Endothelial cell of umbilical vein (primary cell): ENCODE measurements around the gene RBM20. TPM values are rescaled to one million over a fixed set of nuclear protein-coding genes. Genes with fewer than 3 reads are reported as not detected.
A peak's percentile ranks its signal among the peaks of the same experiment; 100 is the strongest.

ENCODE experiments used
- BruUV-seq: library from RNA; stranded (reverse); fragments of 400-500 nt; replicated peaks from 2 replicates; lab custom pipeline; 2021; lab: Mats Ljungman, UMichigan
- CTCF ChIA-PET: fragments of 300-600, 350-600 bp; sonication (Branson Sonifier 250); formaldehyde crosslinking; loops from one replicate; lab custom pipeline; 2021; ENCODE audit warnings: antibody characterized with exemption, inconsistent platforms; lab: Charles Lee
- POLR2A ChIA-PET: fragments of 300-600, 350-600 bp; sonication (Branson Sonifier 250); formaldehyde crosslinking; loops from one replicate; lab custom pipeline; 2021; ENCODE audit warnings: antibody characterized with exemption, inconsistent platforms; lab: Charles Lee
- DNase-seq: peaks from one replicate; pipeline ENCODE4 v3.0.0-alpha.2; 2011; ENCODE audit warnings: low read depth, low spot score
- FAIRE-seq: peaks from 2 replicates; lab custom pipeline; 2011; peaks lifted over from hg19 to GRCh38; lab: Jason Lieb, UNC
- H2AFZ ChIP-seq: 2 replicates; pipeline ENCODE4 v1.6.0; 2012; ENCODE audit warnings: low read depth, low read length, control low read depth, inconsistent platforms
- H3K27ac ChIP-seq: 2 replicates; pipeline ENCODE4 v1.5.1; 2011; ENCODE audit warnings: low read depth, mild to moderate bottlenecking, control low read depth, low read length, moderate library complexity; ENCODE audit not compliant: insufficient read depth
- H3K27me3 ChIP-seq, 2 experiments: 2 replicates each; pipeline versions ENCODE4 v1.6.0 to v1.6.1; 2011; ENCODE audit warnings: low read length in 2 of 2, mixed read lengths in 1 of 2; ENCODE audit not compliant: control insufficient read depth in 2 of 2, insufficient read depth in 2 of 2
- H3K36me3 ChIP-seq, 2 experiments: 2 replicates in 1 of 2; 3 replicates in 1 of 2; pipeline ENCODE4 v1.5.1; 2011; ENCODE audit warnings: low read length in 2 of 2, mild to moderate bottlenecking in 1 of 2, moderate library complexity in 1 of 2; ENCODE audit not compliant: control insufficient read depth in 2 of 2, insufficient read depth in 2 of 2; ENCODE audit errors: extremely low read depth in 1 of 2
- H3K4me1 ChIP-seq: 3 replicates; pipeline ENCODE4 v1.5.1; 2011; ENCODE audit warnings: mild to moderate bottlenecking, low read length; ENCODE audit not compliant: control insufficient read depth, insufficient read depth; ENCODE audit errors: extremely low read depth
- H3K4me2 ChIP-seq: 2 replicates; pipeline ENCODE4 v1.6.1; 2011; ENCODE audit warnings: low read length, control low read depth, mixed read lengths; ENCODE audit not compliant: insufficient read depth
- H3K4me3 ChIP-seq, 3 experiments: fragments of 200-600 bp in 1 of 3; sonication (generic), shearing (Covaris generic) in 1 of 3; replicated peaks in 1 of 3; 2 replicates each; pipeline ENCODE4 v1.5.1; 2011 to 2016; ENCODE audit warnings: control low read depth in 3 of 3, low read length in 3 of 3, mild to moderate bottlenecking in 2 of 3, inconsistent platforms in 1 of 3, low read depth in 1 of 3, moderate library complexity in 1 of 3; ENCODE audit not compliant: insufficient read depth in 1 of 3
- H3K79me2 ChIP-seq: 2 replicates; pipeline ENCODE4 v1.6.0; 2012; ENCODE audit warnings: low read length, inconsistent platforms; ENCODE audit not compliant: control insufficient read depth, insufficient read depth
- H3K9ac ChIP-seq: replicated peaks from 2 replicates; pipeline ENCODE3; 2011; ENCODE audit warnings: low read length, control low read depth; ENCODE audit not compliant: insufficient read depth; ENCODE audit errors: extremely low read depth
- H3K9me1 ChIP-seq: replicated peaks from 3 replicates; pipeline ENCODE4 v1.6.0; 2011; ENCODE audit warnings: mild to moderate bottlenecking, low read length; ENCODE audit not compliant: control insufficient read depth, insufficient read depth; ENCODE audit errors: extremely low read depth
- H3K9me3 ChIP-seq: replicated peaks from 2 replicates; pipeline ENCODE4 v1.5.1; 2012; ENCODE audit warnings: low read length, inconsistent platforms; ENCODE audit not compliant: control insufficient read depth, insufficient read depth
- H4K20me1 ChIP-seq: replicated peaks from 2 replicates; pipeline ENCODE3; 2011; ENCODE audit warnings: mild to moderate bottlenecking, low read length; ENCODE audit not compliant: control insufficient read depth, insufficient read depth; ENCODE audit errors: extremely low read depth
- CTCF ChIP-seq, 2 donors: IDR thresholded peaks; 1 replicate in 1 of 2; 2 replicates in 1 of 2; pipeline ENCODE4 v1.5.1; 2011; ENCODE audit warnings: low read length in 2 of 2, mild to moderate bottlenecking in 2 of 2, moderate library complexity in 2 of 2, control low read depth in 1 of 2, inconsistent platforms in 1 of 2, low read depth in 1 of 2; ENCODE audit not compliant: insufficient read depth in 1 of 2; ENCODE audit errors: extremely low read depth in 1 of 2
- FOS ChIP-seq: IDR thresholded peaks from 2 replicates; pipeline ENCODE4 v1.6.1; 2011; ENCODE audit warnings: mild to moderate bottlenecking, low read length, moderate library complexity, borderline replicate concordance; ENCODE audit not compliant: insufficient read depth
- GATA2 ChIP-seq: IDR thresholded peaks from 2 replicates; pipeline ENCODE4 v1.7.0; 2011; ENCODE audit warnings: low read depth, mild to moderate bottlenecking, moderate library complexity, mixed read lengths, low read length; ENCODE audit not compliant: insufficient read length, insufficient read depth
- MYC ChIP-seq: IDR thresholded peaks from one replicate; pipeline ENCODE4 v1.6.1; 2011; ENCODE audit warnings: mild to moderate bottlenecking, low read depth, low read length
- dilution Hi-C: fragments of 300-500 bp; cut with MboI; formaldehyde crosslinking; loops from one replicate; pipeline ENCODE4 v1.15.0; 2019; ENCODE audit warnings: low sequenced_read_pairs; ENCODE audit not compliant: extremely low pct_ligation_motif_present
- intact Hi-C: fragments of 100-400 bp; cut with micrococcal nuclease; formaldehyde crosslinking; loops from one replicate; pipeline ENCODE4 v1.10.0; 2022
- polyA plus RNA-seq, 4 experiments: library from polyadenylated mRNA; depleted of rRNA in 3 of 4; stranded (reverse) in 3 of 4; unstranded in 1 of 4; fragments of >200 nt; gene quantifications; 2 replicates each; pipeline versions ENCODE4 v1.2.1 to v1.2.3, GENCODE V29; 2011 to 2012; ENCODE audit warnings: missing spikeins in 1 of 4
- total RNA-seq: library from RNA; stranded (reverse); gene quantifications from 2 replicates; pipeline ENCODE4 v1.2.3, GENCODE V29; 2021

The RBM20 gene
- total and polyA plus RNA-seq, 2 donors (not counting 3 experiments of a cell fraction or from before 2014, with no cell fraction given), result 0.04 TPM; not detected in 1

GRCh38 chr10:110641256-110641655, 2.9 kb upstream of the RBM20 start:
- Histone ChIP-seq H3K27me3 (peaks cover 44 to 67% of the 10 kb centered on the region in 2 experiments), H3K9ac (no peak overlapping the region), H2AFZ (no peak overlapping the region), H4K20me1 (no peaks in the 10 kb centered on the region), H3K79me2 (no peaks in the 10 kb centered on the region), H3K4me2 (no peak overlapping the region), H3K4me1 (peaks cover 5% of the 10 kb centered on the region), H3K36me3 (no peaks in the 10 kb centered on the region), H3K9me1 (no peaks in the 10 kb centered on the region), H3K27ac (no peak overlapping the region), H3K4me3 (no peak overlapping the region), H3K9me3 (no peaks in the 10 kb centered on the region)
- ChIA-PET CTCF (interaction anchor here (1.2 to 1.6 kb wide), 3 partner anchors 25 to 1496 kb away, joined by 3 to 5 read pairs (median 4); no protein-coding TSS in a partner anchor), POLR2A (no interaction called here)
- BruUV-seq, result no TSS peak
- intact Hi-C loops, result no loop called here
- no peak for DNase-seq
- FAIRE-seq, result peak; percentile 49
- TF ChIP-seq FOS (no peak), CTCF (IDR thresholded peaks at IDR 0.05; ENCODE audit: extremely low read depth in 1 of 2, insufficient read depth in 1 of 2, low read depth in 1 of 2, low read length in 2 of 2) (no peak), MYC (no peak), GATA2 (no peak)
- dilution Hi-C loops, result no loop called here
